HFFc6 (cell line): Measurements from ENCODE around the gene CHRM1. TPM values are rescaled to one million over a fixed set of nuclear protein-coding genes. Genes with fewer than 3 reads are reported as not detected.

Experiments used
- DNase-seq: peaks from one replicate; pipeline ENCODE4 v3.0.0-alpha.2; 2018
- H3K27ac Mint-ChIP-seq: 2 replicates; pipeline ENCODE4 v1.8.0; 2020; ENCODE audit warnings: mild to moderate bottlenecking, mixed read lengths
- H3K27me3 Mint-ChIP-seq: 2 replicates; pipeline ENCODE4 v1.8.0; 2021; ENCODE audit warnings: mild to moderate bottlenecking, moderate library complexity, mixed read lengths; ENCODE audit not compliant: insufficient read depth
- H3K36me3 Mint-ChIP-seq: 2 replicates; pipeline ENCODE4 v1.8.0; 2021; ENCODE audit warnings: low read depth, mixed read lengths
- H3K4me1 Mint-ChIP-seq: 2 replicates; pipeline ENCODE4 v1.8.0; 2020; ENCODE audit warnings: low read depth, mixed read lengths
- H3K4me3 Mint-ChIP-seq: 2 replicates; pipeline ENCODE4 v1.8.0; 2020; ENCODE audit warnings: mild to moderate bottlenecking, moderate library complexity, mixed read lengths
- H3K9me3 Mint-ChIP-seq: 2 replicates; pipeline ENCODE4 v1.8.0; 2020; ENCODE audit warnings: mild to moderate bottlenecking, mixed read lengths
- CTCF ChIP-seq: fragments of 200-600 bp; sonication (generic); IDR thresholded peaks from 2 replicates; pipeline ENCODE4 v1.5.0; 2021; ENCODE audit warnings: antibody characterized with exemption, mild to moderate bottlenecking
- total RNA-seq, 6 experiments: library from RNA; stranded (reverse); fragmentation: NEBNext Ultra II Directional; extraction: Animal tissue kit (Norgen Biotek cat#: 25700); gene quantifications; 2 replicates in 1 of 6; 3 replicates in 5 of 6; pipeline ENCODE4 v1.2.3, GENCODE V29; 2021

The CHRM1 gene
- total RNA-seq, 6 experiments from 2014 or later = not detected

GRCh38 chr11:62896049-62896448, 25.1 kb downstream of the CHRM1 start:
- no peaks in the 10 kb centered on the region for H3K4me1 Mint-ChIP-seq
- TF ChIP-seq CTCF = no peak
- H3K9me3 Mint-ChIP-seq = no peaks in the 10 kb centered on the region
- no peak overlapping the region for H3K4me3 Mint-ChIP-seq
- no peak overlapping the region for H3K27ac Mint-ChIP-seq
- H3K36me3 Mint-ChIP-seq = no peaks in the 10 kb centered on the region
- no peak for DNase-seq
- H3K27me3 Mint-ChIP-seq = peaks cover 29% of the 10 kb centered on the region

- H3K27ac Mint-ChIP-seq = no peak overlapping the region
- peaks cover 25% of the 10 kb centered on the region for H3K27me3 Mint-ChIP-seq
These were observed 25.7 kb downstream of the CHRM1 start for GRCh38 chr11:62895501-62895900.

GRCh38 chr11:62892077-62892922, 28.9 kb downstream of the CHRM1 start:
- no peak overlapping the region for H3K27ac Mint-ChIP-seq
- no peak for TF ChIP-seq CTCF

More at GRCh38 chr11:62895501-62895900, 25.7 kb downstream of the CHRM1 start:
- Mint-ChIP-seq H3K9me3 (no peaks in the 10 kb centered on the region), H3K4me3 (no peak overlapping the region), H3K4me1 (no peaks in the 10 kb centered on the region), H3K36me3 (no peaks in the 10 kb centered on the region)
- TF ChIP-seq CTCF = no peak
- no peak for DNase-seq

GRCh38 chr11:62889484-62890437, 31.4 kb downstream of the CHRM1 start:
- peaks cover 34% of the 10 kb centered on the region for H3K4me1 Mint-ChIP-seq
- peak; percentile 19 for DNase-seq
- peaks cover 39% of the 10 kb centered on the region for H3K36me3 Mint-ChIP-seq
- no peak overlapping the region for H3K4me3 Mint-ChIP-seq
- H3K27me3 Mint-ChIP-seq = peaks cover 4% of the 10 kb centered on the region
- H3K9me3 Mint-ChIP-seq = no peaks in the 10 kb centered on the region
- no peak for TF ChIP-seq CTCF
- H3K27ac Mint-ChIP-seq = peak overlapping the region; percentile 59

More at GRCh38 chr11:62892077-62892922, 28.9 kb downstream of the CHRM1 start:
- Mint-ChIP-seq H3K36me3 (peaks cover 25% of the 10 kb centered on the region), H3K27me3 (peaks cover 8% of the 10 kb centered on the region), H3K4me3 (no peak overlapping the region), H3K4me1 (peaks cover 19% of the 10 kb centered on the region), H3K9me3 (no peaks in the 10 kb centered on the region)
- DNase-seq = no peak

- Mint-ChIP-seq H3K27ac (peak overlapping the region; percentile 59), H3K4me1 (peaks cover 39% of the 10 kb centered on the region), H3K36me3 (peaks cover 43% of the 10 kb centered on the region), H3K4me3 (0 out of 2 replicates have a peak overlapping the region, but pooled peaks have one; percentile 3), H3K27me3 (peaks cover 3% of the 10 kb centered on the region), H3K9me3 (no peaks in the 10 kb centered on the region)
- DNase-seq = no peak
- TF ChIP-seq CTCF = no peak
These were observed 32.1 kb downstream of the CHRM1 start for GRCh38 chr11:62889126-62889483.
